ENCODE data around the gene ZNF558.

DNA sequence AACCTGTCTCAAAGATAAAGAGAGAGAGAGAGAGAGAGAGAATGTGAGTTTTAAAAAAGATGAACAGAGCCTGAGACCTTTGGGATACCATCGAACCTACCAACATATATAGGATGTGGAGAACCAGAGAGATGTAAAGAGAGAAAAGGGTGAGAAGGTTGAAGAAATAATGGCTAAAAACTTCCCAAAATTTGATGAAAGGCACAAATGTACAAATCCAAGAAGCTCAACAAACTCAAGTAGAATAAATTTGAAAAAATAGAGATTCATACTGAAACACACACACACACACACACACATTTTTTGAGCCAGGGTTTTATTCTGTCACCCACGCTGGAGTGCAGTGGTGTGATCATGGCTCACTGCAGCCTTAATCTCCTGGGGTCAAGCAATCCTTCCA is 16.3 kb downstream of the ZNF558 start:
- TF ChIP-seq, protein P1, sequence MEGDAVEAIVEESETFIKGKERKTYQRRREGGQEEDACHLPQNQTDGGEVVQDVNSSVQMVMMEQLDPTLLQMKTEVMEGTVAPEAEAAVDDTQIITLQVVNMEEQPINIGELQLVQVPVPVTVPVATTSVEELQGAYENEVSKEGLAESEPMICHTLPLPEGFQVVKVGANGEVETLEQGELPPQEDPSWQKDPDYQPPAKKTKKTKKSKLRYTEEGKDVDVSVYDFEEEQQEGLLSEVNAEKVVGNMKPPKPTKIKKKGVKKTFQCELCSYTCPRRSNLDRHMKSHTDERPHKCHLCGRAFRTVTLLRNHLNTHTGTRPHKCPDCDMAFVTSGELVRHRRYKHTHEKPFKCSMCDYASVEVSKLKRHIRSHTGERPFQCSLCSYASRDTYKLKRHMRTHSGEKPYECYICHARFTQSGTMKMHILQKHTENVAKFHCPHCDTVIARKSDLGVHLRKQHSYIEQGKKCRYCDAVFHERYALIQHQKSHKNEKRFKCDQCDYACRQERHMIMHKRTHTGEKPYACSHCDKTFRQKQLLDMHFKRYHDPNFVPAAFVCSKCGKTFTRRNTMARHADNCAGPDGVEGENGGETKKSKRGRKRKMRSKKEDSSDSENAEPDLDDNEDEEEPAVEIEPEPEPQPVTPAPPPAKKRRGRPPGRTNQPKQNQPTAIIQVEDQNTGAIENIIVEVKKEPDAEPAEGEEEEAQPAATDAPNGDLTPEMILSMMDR (IDR thresholded peaks at IDR 0.05): no peak
- TF ChIP-seq NR3C1 (CRISPR knock-in tag; conservative IDR thresholded peaks at IDR 0.05; ENCODE audit: low read depth) (no peak), ATF1 (CRISPR knock-in tag; IDR thresholded peaks at IDR 0.05) (no peak), ZBTB21 (CRISPR knock-in tag; IDR thresholded peaks at IDR 0.05; ENCODE audit: borderline replicate concordance) (no peak), ELF4 (CRISPR knock-in tag; IDR thresholded peaks at IDR 0.05; ENCODE audit: low read depth) (no peak), ZNF396 (CRISPR knock-in tag; IDR thresholded peaks at IDR 0.05; ENCODE audit: borderline replicate concordance) (no peak)
- TF ChIP-seq, protein P2, sequence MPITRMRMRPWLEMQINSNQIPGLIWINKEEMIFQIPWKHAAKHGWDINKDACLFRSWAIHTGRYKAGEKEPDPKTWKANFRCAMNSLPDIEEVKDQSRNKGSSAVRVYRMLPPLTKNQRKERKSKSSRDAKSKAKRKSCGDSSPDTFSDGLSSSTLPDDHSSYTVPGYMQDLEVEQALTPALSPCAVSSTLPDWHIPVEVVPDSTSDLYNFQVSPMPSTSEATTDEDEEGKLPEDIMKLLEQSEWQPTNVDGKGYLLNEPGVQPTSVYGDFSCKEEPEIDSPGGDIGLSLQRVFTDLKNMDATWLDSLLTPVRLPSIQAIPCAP (CRISPR knock-in tag; IDR thresholded peaks at IDR 0.05): no peak
- TF ChIP-seq, protein P3, sequence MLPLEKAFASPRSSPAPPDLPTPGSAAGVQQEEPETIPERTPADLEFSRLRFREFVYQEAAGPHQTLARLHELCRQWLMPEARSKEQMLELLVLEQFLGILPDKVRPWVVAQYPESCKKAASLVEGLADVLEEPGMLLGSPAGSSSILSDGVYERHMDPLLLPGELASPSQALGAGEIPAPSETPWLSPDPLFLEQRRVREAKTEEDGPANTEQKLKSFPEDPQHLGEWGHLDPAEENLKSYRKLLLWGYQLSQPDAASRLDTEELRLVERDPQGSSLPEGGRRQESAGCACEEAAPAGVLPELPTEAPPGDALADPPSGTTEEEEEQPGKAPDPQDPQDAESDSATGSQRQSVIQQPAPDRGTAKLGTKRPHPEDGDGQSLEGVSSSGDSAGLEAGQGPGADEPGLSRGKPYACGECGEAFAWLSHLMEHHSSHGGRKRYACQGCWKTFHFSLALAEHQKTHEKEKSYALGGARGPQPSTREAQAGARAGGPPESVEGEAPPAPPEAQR (CRISPR knock-in tag; IDR thresholded peaks at IDR 0.05): no peak
- TF ChIP-seq, protein P4, sequence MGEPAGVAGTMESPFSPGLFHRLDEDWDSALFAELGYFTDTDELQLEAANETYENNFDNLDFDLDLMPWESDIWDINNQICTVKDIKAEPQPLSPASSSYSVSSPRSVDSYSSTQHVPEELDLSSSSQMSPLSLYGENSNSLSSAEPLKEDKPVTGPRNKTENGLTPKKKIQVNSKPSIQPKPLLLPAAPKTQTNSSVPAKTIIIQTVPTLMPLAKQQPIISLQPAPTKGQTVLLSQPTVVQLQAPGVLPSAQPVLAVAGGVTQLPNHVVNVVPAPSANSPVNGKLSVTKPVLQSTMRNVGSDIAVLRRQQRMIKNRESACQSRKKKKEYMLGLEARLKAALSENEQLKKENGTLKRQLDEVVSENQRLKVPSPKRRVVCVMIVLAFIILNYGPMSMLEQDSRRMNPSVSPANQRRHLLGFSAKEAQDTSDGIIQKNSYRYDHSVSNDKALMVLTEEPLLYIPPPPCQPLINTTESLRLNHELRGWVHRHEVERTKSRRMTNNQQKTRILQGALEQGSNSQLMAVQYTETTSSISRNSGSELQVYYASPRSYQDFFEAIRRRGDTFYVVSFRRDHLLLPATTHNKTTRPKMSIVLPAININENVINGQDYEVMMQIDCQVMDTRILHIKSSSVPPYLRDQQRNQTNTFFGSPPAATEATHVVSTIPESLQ (CRISPR knock-in tag; IDR thresholded peaks at IDR 0.05): no peak
- TF ChIP-seq, protein P5, sequence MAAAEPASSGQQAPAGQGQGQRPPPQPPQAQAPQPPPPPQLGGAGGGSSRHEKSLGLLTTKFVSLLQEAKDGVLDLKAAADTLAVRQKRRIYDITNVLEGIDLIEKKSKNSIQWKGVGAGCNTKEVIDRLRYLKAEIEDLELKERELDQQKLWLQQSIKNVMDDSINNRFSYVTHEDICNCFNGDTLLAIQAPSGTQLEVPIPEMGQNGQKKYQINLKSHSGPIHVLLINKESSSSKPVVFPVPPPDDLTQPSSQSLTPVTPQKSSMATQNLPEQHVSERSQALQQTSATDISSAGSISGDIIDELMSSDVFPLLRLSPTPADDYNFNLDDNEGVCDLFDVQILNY (CRISPR knock-in tag; IDR thresholded peaks at IDR 0.05): no peak
- TF ChIP-seq, protein P6, sequence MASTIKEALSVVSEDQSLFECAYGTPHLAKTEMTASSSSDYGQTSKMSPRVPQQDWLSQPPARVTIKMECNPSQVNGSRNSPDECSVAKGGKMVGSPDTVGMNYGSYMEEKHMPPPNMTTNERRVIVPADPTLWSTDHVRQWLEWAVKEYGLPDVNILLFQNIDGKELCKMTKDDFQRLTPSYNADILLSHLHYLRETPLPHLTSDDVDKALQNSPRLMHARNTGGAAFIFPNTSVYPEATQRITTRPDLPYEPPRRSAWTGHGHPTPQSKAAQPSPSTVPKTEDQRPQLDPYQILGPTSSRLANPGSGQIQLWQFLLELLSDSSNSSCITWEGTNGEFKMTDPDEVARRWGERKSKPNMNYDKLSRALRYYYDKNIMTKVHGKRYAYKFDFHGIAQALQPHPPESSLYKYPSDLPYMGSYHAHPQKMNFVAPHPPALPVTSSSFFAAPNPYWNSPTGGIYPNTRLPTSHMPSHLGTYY (CRISPR knock-in tag; IDR thresholded peaks at IDR 0.05): no peak
